Islet precursor cell (in vitro differentiated cells): Measurements from ENCODE around the gene ALLC.
A peak's percentile ranks its signal among the peaks of the same experiment; 100 is the strongest.
"Not testable (repeated sequence)": the region's sequence is repeated elsewhere in the genome, so short reads cannot be mapped to it uniquely, and the experiment has no call there.

Experiments
- DNase-seq: peaks from one replicate; pipeline ENCODE4 v3.0.0-alpha.2; 2018

ALLC gene

GRCh38 chr2:3657881-3658280 is at the start of gene ALLC:
Gene ALLC (plus strand): TSS chr2:3658200. CDS start chr2:3671158, 12,958 bp downstream.
- DNase-seq = no peak

GRCh38 chr2:3608373-3609278 is 49.4 kb upstream of the ALLC start:
- DNase-seq = peak; percentile 40

GRCh38 chr2:3609279-3609673 is 48.7 kb upstream of the ALLC start:
- DNase-seq = not testable (repeated sequence)

GRCh38 chr2:3610415-3610814 is 47.6 kb upstream of the ALLC start:
- peak; percentile 32 for DNase-seq

- peak; percentile 46 for DNase-seq
Observed at GRCh38 chr2:3610881-3611505, 47.0 kb upstream of the ALLC start.

- DNase-seq = no peak
Observed at GRCh38 chr2:3611589-3611988, 46.4 kb upstream of the ALLC start.

GRCh38 chr2:3612639-3613523 is 45.1 kb upstream of the ALLC start:
- peak; percentile 25 for DNase-seq

- no peak for DNase-seq
Observed at GRCh38 chr2:3613524-3613905, 44.5 kb upstream of the ALLC start.

- not testable (repeated sequence) for DNase-seq
Observed at GRCh38 chr2:3614743-3615142, 43.3 kb upstream of the ALLC start.

GRCh38 chr2:3615541-3616200 is 42.3 kb upstream of the ALLC start:
- DNase-seq = not testable (repeated sequence)

GRCh38 chr2:3616435-3617197 is 41.4 kb upstream of the ALLC start:
- DNase-seq = not testable (repeated sequence)

GRCh38 chr2:3617198-3617890 is 40.7 kb upstream of the ALLC start:
- DNase-seq = no peak

- no peak for DNase-seq
Observed at GRCh38 chr2:3618367-3618766, 39.6 kb upstream of the ALLC start.

- DNase-seq = no peak
Observed at GRCh38 chr2:3619033-3619432, 39.0 kb upstream of the ALLC start.

- not testable (repeated sequence) for DNase-seq
Observed at GRCh38 chr2:3619661-3620060, 38.3 kb upstream of the ALLC start.

GRCh38 chr2:3620834-3621233 is 37.2 kb upstream of the ALLC start:
- DNase-seq = no peak

GRCh38 chr2:3622967-3623366 is 35.0 kb upstream of the ALLC start:
- no peak for DNase-seq

- DNase-seq = peak; percentile 32
Observed at GRCh38 chr2:3624059-3624794, 33.8 kb upstream of the ALLC start.

- peak; percentile 16 for DNase-seq
Observed at GRCh38 chr2:3625186-3625585, 32.8 kb upstream of the ALLC start.

- DNase-seq = peak; percentile 50
Observed at GRCh38 chr2:3626118-3626811, 31.7 kb upstream of the ALLC start.
